ENCODE data around the gene APOL1.
"Not testable (repeated sequence)": the region's sequence is repeated elsewhere in the genome, so short reads cannot be mapped to it uniquely, and the experiment has no call there.

The APOL1 gene

GRCh38 chr22:36246718-36247117 lies 6.2 kb upstream of the APOL1 start:
- no peak for DNase-seq

DNA sequence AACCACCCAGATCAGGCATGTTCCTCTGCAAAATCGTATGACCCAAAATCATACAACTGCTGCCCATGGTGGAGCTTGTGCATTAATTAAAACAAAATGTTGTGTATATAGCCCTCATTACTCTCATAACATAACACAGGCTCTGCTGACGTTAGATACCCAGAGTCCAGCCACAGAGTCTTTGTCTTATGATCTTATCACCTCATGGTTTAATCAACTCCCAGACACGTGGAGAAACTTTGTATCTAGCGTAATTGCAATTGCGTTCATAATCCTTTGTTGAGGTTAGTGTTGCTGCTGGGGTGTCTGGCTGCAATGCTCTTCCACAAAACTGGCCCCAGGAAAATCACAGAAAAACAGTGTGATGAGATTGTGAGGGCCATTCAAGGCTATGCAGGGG lies 5.0 kb upstream of the APOL1 start:
- no peak for DNase-seq

DNA sequence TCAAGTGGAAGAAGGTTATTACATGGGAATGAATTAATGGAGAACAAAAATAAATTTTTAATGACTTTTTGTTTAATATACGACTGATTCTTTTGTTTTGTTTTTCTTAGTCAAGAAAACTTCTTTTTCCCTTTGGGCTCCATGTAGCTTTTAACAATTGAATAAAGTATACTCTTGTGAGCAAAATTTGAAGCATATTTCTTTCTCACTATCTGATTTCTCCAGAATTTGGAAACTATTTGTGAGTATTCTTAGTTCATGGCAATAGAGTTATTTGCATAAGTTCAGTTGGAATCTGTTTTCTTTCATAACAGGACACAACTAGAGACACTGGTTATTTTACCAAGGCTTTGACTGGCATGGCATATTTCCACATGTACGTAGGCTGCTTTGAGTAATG lies 3.8 kb upstream of the APOL1 start:
- DNase-seq: no peak

DNA sequence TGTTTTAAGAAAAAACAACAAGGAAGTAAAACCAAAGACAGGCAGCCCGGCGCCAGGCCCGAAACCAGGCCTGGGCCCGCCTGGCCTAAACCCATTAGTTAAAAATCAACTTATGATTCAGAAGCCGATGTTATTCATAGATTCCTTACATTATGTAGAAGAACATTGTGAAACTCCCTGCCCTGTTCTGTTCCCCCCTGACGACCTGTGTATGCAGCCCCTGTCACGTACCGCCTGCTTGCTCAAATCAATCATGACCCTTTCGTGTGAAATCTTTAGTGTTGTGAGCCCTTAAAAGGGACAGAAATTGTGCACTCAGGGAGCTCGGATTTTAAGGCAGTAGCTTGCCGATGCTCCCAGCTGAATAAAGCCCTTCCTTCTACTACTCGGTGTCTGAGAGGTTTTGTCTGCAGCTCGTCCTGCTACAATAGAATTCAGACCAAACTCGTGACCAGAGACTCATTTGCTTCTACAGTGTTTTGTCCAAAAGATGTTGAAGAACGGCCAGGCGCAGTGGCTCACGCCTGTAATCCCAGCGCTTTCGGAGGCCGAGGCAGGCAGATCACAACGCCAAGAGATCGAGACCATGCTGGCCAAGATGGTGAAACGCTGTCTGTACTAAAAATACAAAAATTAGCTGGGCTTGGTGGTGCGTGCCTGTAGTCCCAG lies 2.5 kb upstream of the APOL1 start:
- DNase-seq: not testable (repeated sequence)

DNA sequence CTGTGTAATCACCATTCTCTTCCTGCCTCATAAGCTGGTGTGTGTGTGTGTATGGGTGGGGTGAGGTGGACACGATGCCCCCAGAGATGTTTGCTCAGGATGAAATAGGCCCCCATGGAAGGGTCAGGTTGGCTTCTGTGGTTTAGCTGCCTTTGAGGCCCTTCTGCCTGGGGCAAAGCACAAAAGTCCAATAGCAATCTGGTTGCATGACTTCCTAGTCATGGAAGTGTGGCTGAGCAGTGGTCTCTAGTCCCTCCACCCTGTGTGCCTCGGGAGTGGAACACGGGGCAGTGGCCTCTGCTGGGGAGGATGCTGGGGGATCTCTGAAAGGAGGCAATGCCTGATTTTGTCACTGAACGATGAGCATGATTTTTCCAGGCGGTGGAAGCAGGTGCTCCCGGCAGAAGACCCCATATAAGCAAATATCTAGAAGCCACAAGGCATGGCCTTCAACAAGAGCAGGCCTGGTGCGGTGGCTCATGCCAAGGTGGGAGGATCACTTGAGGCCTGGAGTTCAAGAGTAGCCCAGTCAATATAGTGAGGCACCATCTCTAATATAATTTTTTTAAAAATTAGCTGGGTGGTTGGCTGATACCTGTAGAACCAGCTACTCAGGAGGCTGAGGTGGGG lies 839 bp upstream of the APOL1 start:
- not testable (repeated sequence) for DNase-seq

DNA sequence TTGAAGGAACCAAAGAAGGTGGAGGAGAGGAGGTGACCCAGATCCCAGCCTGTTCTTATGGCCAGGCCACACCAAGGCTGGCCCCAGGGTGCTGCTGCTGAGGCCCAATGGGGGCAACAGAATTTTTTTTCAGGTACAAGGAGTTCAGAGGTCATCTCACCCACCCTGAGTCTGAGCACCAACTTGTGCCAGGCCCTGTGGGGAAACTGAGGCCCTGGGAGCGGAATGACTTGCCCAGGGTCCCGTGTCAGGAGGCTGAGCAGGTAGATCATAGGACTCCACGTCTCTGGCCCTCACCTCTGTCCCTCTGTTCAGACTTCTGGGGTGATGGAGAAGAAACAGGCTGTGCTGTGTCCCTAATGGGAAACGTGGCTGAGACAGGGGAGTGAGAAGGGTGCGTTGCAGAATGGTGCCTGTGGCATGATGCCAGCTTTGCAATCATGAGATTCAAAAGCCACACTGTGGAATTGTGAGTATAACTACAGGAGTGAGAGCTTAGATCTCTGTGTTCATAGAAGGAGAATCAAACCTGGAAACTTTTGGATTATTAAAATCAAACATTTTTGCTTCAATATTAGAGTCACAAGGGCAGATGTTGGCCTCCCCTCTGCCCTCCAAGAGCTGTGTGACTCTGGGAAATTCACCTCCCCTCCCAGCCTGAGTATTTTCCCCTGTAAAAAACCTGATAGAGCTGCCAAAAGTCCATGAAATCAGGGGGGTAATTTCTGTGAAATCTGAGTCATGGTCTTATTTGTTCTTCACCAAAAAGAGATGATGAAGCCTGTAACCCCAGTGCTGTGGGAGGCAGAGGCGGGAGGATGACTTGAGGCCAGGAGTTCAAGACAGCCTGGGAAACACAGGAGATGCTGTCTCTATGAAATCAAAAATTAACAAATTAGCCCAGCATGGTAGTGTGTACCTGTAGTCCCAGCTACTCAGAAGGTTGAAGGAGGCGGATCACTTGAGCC lies 874 bp downstream of the APOL1 start:
- DNase-seq: peak; percentile 81 to 92 (median 84)

DNA sequence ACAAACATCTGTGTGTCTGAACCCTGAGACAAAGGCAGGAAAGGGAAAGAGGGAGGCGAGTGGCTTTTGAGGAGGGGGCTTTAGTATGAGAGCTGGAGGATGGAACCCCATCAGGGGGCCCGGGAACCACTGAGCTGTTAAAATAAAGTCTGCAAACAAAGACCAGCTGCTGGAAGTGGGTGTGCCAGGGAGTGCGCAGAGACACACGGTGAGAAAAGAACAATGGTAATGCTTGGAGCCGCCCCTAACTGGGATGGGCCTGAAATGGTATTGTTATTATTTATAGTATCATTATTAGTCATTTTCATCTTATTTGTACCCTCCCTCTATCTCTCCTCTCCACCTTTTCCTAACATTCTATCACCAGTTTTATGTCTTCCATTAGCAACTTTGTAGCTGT lies 2.6 kb downstream of the APOL1 start:
- DNase-seq: not testable (repeated sequence)

GRCh38 chr22:36256478-36256877 lies 3.5 kb downstream of the APOL1 start:
- DNase-seq: peak in 1 of 3 donors; percentile 58

DNA sequence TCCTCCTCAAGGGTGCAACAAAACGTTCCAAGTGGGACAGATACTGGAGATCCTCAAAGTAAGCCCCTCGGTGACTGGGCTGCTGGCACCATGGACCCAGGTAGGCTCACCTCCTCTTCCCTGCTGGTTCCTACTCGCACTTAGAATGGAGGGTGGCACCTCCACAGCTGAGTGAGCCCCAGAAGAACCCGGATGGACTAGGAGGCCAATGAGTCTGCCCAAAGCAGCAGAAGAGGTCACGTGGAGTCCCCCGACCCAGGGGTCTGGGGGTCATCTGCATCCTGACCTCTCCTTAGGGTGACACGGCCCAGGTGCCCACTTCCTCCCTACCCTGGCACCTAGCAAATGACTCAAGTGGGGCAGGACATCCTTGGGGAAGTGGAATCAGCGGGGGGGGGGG lies 4.4 kb downstream of the APOL1 start:
- DNase-seq: no peak

- no peak for DNase-seq
Measured at GRCh38 chr22:36257948-36258670, 5.2 kb downstream of the APOL1 start.

GRCh38 chr22:36258701-36259614 lies 6.0 kb downstream of the APOL1 start:
- DNase-seq: peak in 1 of 3 donors; percentile 34

DNA sequence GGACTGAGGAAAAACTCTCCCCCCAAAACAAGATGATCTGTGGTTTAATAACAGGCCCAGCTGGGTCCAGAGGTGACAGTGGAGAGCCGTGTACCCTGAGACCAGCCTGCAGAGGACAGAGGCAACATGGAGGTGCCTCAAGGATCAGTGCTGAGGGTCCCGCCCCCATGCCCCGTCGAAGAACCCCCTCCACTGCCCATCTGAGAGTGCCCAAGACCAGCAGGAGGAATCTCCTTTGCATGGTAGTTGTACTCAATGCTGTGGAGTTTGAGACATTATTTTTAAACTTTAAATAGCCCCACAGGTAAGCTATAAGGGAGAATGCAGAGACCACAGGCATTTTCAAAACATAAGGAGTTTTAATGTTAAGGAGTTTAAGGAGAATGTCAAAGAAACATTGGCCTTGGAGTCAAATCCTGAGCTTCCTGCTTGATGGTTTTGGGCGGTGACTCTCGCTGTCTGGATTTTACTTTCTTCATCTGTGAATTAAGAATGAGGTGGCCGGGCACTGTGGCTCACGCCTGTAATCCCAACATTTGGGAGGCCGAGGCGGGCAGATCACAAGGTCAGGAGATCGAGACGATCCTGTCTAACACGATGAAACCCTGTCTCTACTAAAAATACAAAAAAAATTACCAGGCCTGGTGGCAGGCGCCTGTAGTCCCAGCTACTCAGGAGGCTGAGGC lies 6.8 kb downstream of the APOL1 start:
- DNase-seq: no peak

GRCh38 chr22:36261675-36262074 lies 8.7 kb downstream of the APOL1 start:
- DNase-seq: not testable (repeated sequence)

DNA sequence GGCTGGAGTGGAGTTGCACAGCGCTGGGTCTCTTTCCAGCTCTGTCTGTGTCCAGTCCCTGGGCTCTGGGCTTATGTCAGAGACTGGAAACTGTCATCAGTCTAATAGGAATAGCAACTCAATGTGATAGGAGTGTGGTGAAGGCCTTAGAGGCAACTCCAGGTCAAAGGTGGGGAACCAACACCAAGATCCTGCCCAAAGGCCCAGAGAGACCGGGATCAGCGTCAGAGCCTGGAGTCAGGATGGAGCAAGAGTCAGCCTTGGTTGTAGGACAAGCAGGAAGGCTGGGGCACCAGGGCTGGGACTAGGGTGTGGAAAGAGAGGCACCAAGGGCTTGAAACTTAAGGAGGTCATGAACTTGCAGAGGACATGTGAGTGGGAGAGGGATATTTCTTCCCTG lies 9.4 kb downstream of the APOL1 start:
- not testable (repeated sequence) for DNase-seq

DNA sequence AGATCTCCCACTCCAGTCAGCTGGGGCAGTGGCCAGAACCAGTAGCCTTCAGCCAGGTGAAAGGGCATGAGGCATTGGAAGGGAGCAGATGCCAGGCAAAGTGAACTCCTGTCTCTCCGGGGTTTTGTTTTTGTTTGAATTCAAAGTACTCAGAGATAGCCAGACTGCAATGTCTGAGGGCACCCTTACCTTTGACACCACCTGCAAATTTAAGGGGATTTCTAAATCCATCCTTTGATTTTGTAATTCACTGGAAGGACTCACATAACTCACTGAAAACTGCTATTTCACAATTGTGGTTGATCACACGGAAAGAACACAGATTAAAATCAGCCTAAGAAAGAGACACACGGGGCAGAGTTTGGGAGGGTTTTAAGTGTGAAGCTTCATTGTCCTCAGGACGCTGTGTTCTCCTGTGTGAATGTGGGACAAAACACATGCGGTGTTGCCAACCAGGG lies 10.3 kb downstream of the APOL1 start:
- not testable (repeated sequence) for DNase-seq

GRCh38 chr22:36263886-36264664 lies 11.1 kb downstream of the APOL1 start:
- not testable (repeated sequence) for DNase-seq

DNA sequence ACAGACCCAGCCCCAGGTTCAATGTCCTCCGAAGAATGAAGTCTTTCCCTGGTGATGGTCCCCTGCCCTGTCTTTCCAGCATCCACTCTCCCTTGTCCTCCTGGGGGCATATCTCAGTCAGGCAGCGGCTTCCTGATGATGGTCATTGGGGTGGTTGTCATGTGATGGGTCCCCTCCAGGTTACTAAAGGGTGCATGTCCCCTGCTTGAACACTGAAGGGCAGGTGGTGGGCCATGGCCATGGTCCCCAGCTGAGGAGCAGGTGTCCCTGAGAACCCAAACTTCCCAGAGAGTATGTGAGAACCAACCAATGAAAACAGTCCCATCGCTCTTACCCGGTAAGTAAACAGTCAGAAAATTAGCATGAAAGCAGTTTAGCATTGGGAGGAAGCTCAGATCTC lies 14.1 kb downstream of the APOL1 start:
- no peak for DNase-seq

DNA sequence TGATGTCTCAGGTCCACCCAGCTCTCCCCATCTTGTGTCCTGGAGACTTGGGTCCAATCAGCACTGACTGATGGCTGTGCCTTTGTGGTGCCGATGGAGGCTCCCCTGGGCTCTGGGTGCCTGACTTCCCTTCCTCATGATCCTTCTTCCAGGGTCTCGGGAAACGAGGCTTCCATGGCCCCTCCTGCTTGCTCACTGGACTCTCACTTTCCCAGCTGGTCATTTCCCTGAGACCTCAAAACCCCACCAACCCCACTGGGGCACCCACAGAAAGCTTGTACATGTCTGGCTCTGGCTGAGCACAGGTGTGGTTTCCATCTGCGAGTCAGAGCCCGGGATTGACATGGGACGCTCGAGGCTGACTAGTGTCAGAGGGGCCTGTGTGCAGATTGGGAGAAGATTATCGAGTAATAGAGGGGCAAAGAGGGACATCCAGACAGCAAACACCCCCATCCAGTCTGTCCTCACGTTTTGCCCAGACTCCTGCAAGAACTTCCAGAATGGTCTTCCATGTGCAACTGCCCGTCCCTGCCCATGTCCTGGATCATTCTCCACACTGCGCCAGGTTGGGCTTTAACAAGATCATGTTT lies 15.1 kb downstream of the APOL1 start:
- no peak for DNase-seq

DNA sequence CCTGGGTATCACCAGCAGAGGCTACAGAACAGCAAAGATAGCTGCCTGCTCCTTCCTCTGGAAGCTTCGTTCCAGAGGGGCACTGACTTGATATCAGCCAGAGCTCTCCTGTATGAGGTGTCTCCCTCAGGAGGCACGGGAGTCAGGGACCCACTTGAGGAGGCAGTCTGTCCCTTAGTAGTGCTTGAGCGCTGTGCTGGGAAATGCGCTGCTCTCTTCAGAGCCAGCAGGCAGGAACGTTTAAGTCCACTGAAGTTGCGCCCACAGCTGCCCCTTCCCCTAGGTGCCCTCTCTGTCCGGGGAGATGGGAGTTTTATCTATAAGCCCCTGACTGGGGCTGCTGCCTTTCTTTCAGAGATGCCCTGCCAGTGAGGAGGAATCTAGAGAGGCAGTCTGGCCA lies 18.3 kb downstream of the APOL1 start:
- not testable (repeated sequence) for DNase-seq

DNA sequence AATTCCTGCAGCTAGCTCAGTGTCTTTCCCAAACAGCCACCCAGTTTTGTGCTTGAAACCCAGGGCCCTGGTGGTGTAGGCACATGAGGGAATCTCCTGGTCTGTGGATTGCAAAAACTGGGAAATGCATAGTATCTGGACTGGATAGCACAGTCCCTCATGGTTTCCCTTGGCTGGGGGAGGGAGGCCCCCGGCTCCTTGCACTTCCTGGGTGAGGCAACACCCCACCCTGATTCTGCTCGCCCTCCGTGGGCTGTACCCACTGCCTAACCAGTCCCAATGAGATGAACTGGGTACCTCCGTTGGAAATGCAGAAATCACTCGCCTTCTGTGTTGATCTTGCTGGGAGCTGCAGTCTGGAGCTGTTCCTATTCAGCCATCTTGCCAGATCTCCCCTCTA lies 19.0 kb downstream of the APOL1 start:
- peak in 2 of 3 donors; percentile 60 to 66 for DNase-seq
